Activated naive CD4-positive, alpha-beta T cell treated with anti-CD3 and anti-CD28 coated beads, Interleukin-2, amount 50 U/mL, for 72 hours (primary cell): ENCODE results near the gene GPRC5D. TPM values are rescaled to one million over a fixed set of nuclear protein-coding genes. Genes with fewer than 3 reads are reported as not detected.

Source experiments
- ATAC-seq, 2 donors: fragments of 150-1000 bp; cut with Tn5 transposase; 2 replicates each; pipeline ENCODE4 v1.10.0; 2021; ENCODE audit warnings: mild to moderate bottlenecking in 2 of 2, moderate library complexity in 2 of 2
- DNase-seq, 2 donors: peaks; one replicate each; pipeline ENCODE4 v3.0.0; 2021 to 2022; ENCODE audit warnings: low spot score in 2 of 2
- H3K27ac Mint-ChIP-seq, 2 donors: one replicate each; pipeline ENCODE4 v1.8.0; 2022; ENCODE audit warnings: mild to moderate bottlenecking in 2 of 2, mixed read lengths in 2 of 2
- H3K36me3 Mint-ChIP-seq, 2 donors: one replicate each; pipeline ENCODE4 v1.8.0; 2022; ENCODE audit warnings: mixed read lengths in 2 of 2
- H3K9me3 Mint-ChIP-seq, 2 donors: one replicate each; pipeline ENCODE4 v1.8.0; 2022; ENCODE audit warnings: mixed read lengths in 2 of 2
- total RNA-seq, 2 donors: library from RNA; stranded (reverse); gene quantifications; one replicate each; pipeline ENCODE4 v1.2.3, GENCODE V29; 2022

GPRC5D gene
- total RNA-seq, 2 donors from 2014 or later, result not detected

- no peaks in the 10 kb centered on the region for H3K36me3 Mint-ChIP-seq
- DNase-seq, result no peak
- H3K27ac Mint-ChIP-seq, result no peak overlapping the region
- ATAC-seq, result no peak
- H3K9me3 Mint-ChIP-seq, result no peaks in the 10 kb centered on the region
Observed at GRCh38 chr12:12986775-12987331, 34.9 kb upstream of the GPRC5D start.

- no peaks in the 10 kb centered on the region for H3K36me3 Mint-ChIP-seq
- DNase-seq (peak in 1 of 2 donors; percentile 25), ATAC-seq (peak; percentile 66 to 84)
- H3K27ac Mint-ChIP-seq, result no peak overlapping the region
- H3K9me3 Mint-ChIP-seq, result no peaks in the 10 kb centered on the region
Observed at GRCh38 chr12:12985817-12986408, 33.9 kb upstream of the GPRC5D start.

GRCh38 chr12:12984149-12984548, 32.2 kb upstream of the GPRC5D start:
- H3K36me3 Mint-ChIP-seq, result no peaks in the 10 kb centered on the region
- ATAC-seq (no peak), DNase-seq (no peak)
- H3K27ac Mint-ChIP-seq, result no peak overlapping the region
- no peaks in the 10 kb centered on the region for H3K9me3 Mint-ChIP-seq

- no peak overlapping the region for H3K27ac Mint-ChIP-seq
- no peaks in the 10 kb centered on the region for H3K36me3 Mint-ChIP-seq
- peak in 1 of 2 donors; percentile 41 for ATAC-seq
- DNase-seq, result no peak
- no peaks in the 10 kb centered on the region for H3K9me3 Mint-ChIP-seq
Observed at GRCh38 chr12:12983420-12984035, 31.6 kb upstream of the GPRC5D start.

- no peaks in the 10 kb centered on the region for H3K9me3 Mint-ChIP-seq
- H3K36me3 Mint-ChIP-seq, result no peaks in the 10 kb centered on the region
- ATAC-seq, result no peak
- DNase-seq, result no peak
- no peak overlapping the region for H3K27ac Mint-ChIP-seq
Observed at GRCh38 chr12:12982331-12982730, 30.4 kb upstream of the GPRC5D start.

- no peaks in the 10 kb centered on the region for H3K9me3 Mint-ChIP-seq
- H3K27ac Mint-ChIP-seq, result no peak overlapping the region
- peaks cover 0 to 10% of the 10 kb centered on the region in 2 donors for H3K36me3 Mint-ChIP-seq
- DNase-seq (no peak), ATAC-seq (no peak)
Observed at GRCh38 chr12:12979731-12980259, 27.8 kb upstream of the GPRC5D start.

GRCh38 chr12:12979126-12979525, 27.2 kb upstream of the GPRC5D start:
- Mint-ChIP-seq H3K9me3 (peaks cover 0 to 5% of the 10 kb centered on the region in 2 donors), H3K27ac (no peak overlapping the region), H3K36me3 (peaks cover 6 to 16% of the 10 kb centered on the region in 2 donors)
- DNase-seq (no peak), ATAC-seq (no peak)

- ATAC-seq (no peak), DNase-seq (no peak)
- H3K36me3 Mint-ChIP-seq, result peaks cover 23 to 34% of the 10 kb centered on the region in 2 donors
- no peak overlapping the region for H3K27ac Mint-ChIP-seq
- peaks cover 5 to 19% of the 10 kb centered on the region in 2 donors for H3K9me3 Mint-ChIP-seq
Observed at GRCh38 chr12:12977231-12977630, 25.3 kb upstream of the GPRC5D start.

- peaks cover 8 to 24% of the 10 kb centered on the region in 2 donors for H3K9me3 Mint-ChIP-seq
- DNase-seq (no peak), ATAC-seq (no peak)
- H3K36me3 Mint-ChIP-seq, result peaks cover 31 to 42% of the 10 kb centered on the region in 2 donors
- H3K27ac Mint-ChIP-seq, result no peak overlapping the region
Observed at GRCh38 chr12:12976366-12976765, 24.4 kb upstream of the GPRC5D start.

GRCh38 chr12:12975322-12976077, 23.5 kb upstream of the GPRC5D start:
- ATAC-seq (no peak), DNase-seq (no peak)
- Mint-ChIP-seq H3K27ac (no peak overlapping the region), H3K9me3 (peaks cover 8 to 24% of the 10 kb centered on the region in 2 donors), H3K36me3 (peaks cover 33 to 42% of the 10 kb centered on the region in 2 donors)

- Mint-ChIP-seq H3K36me3 (peaks cover 33 to 42% of the 10 kb centered on the region in 2 donors), H3K27ac (peak overlapping the region in 1 of 2 donors; percentile 38), H3K9me3 (peaks cover 8 to 24% of the 10 kb centered on the region in 2 donors)
- DNase-seq (no peak), ATAC-seq (no peak)
Observed at GRCh38 chr12:12974211-12974610, 22.2 kb upstream of the GPRC5D start.

- Mint-ChIP-seq H3K27ac (no peak overlapping the region), H3K9me3 (peaks cover 8 to 24% of the 10 kb centered on the region in 2 donors), H3K36me3 (peaks cover 33 to 42% of the 10 kb centered on the region in 2 donors)
- DNase-seq (no peak), ATAC-seq (no peak)
Observed at GRCh38 chr12:12973019-12973418, 21.0 kb upstream of the GPRC5D start.

- Mint-ChIP-seq H3K36me3 (no peaks in the 10 kb centered on the region), H3K9me3 (no peaks in the 10 kb centered on the region), H3K27ac (no peak overlapping the region)
- DNase-seq (no peak), ATAC-seq (no peak)
Observed at GRCh38 chr12:12965836-12966235, 13.9 kb upstream of the GPRC5D start.

GRCh38 chr12:12964255-12964654, 12.3 kb upstream of the GPRC5D start:
- Mint-ChIP-seq H3K36me3 (no peaks in the 10 kb centered on the region), H3K27ac (peak overlapping the region in 1 of 2 donors; percentile 51)
- ATAC-seq, result peak in 1 of 2 donors; percentile 40

GRCh38 chr12:12960639-12961209, 8.8 kb upstream of the GPRC5D start:
- DNase-seq, result no peak
- Mint-ChIP-seq H3K27ac (no peak overlapping the region), H3K36me3 (no peaks in the 10 kb centered on the region), H3K9me3 (no peaks in the 10 kb centered on the region)
- no peak for ATAC-seq

More at GRCh38 chr12:12964255-12964654, 12.3 kb upstream of the GPRC5D start:
- DNase-seq, result no peak
- no peaks in the 10 kb centered on the region for H3K9me3 Mint-ChIP-seq

GRCh38 chr12:12958886-12959285, 6.9 kb upstream of the GPRC5D start:
- DNase-seq, result no peak
- no peaks in the 10 kb centered on the region for H3K36me3 Mint-ChIP-seq
- no peak for ATAC-seq

More at GRCh38 chr12:12958886-12959285, 6.9 kb upstream of the GPRC5D start:
- H3K9me3 Mint-ChIP-seq, result no peaks in the 10 kb centered on the region
- no peak overlapping the region for H3K27ac Mint-ChIP-seq
